Keratinocyte (primary cell): ENCODE data around the gene MRTFA.

Experiments used
- EZH2 ChIP-seq: IDR thresholded peaks from one replicate; pipeline ENCODE4 v1.6.1; 2012; ENCODE audit warnings: inconsistent platforms, mild to moderate bottlenecking, low read length, moderate library complexity
- TF ChIP-seq, protein P1 (sequence below), 3 experiments: IDR thresholded peaks in 1 of 3; conservative IDR thresholded peaks in 1 of 3; optimal IDR thresholded peaks in 1 of 3; 2 replicates in 2 of 3; 3 replicates in 1 of 3; pipeline versions ENCODE3 to v1.5.1; 2011; ENCODE audit warnings: low read length in 3 of 3, mild to moderate bottlenecking in 3 of 3, moderate library complexity in 2 of 3, control low read depth in 1 of 3, inconsistent platforms in 1 of 3; ENCODE audit not compliant: insufficient read depth in 2 of 3; ENCODE audit errors: extremely low read depth in 1 of 3

DNA sequence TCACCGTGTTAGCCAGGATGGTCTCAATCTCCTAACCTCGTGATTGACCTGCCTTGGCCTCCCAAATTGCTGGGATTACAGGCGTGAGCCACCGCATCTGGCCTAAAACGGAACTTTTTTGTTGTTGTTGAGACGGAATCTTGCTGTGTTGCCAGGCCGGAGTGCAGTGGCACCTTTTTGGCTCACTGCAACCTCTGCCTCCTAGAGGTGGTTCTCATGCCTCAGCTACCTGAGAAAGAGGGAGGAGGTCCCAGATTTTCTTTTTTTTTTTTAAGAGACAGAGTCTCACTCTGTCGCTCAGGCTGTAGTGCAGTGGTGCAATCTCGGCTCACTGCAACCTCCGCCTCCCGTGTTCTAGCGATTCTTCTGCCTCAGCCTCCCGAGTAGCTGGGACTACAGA lies 34.9 kb upstream of the MRTFA start:
- TF ChIP-seq, protein P1, sequence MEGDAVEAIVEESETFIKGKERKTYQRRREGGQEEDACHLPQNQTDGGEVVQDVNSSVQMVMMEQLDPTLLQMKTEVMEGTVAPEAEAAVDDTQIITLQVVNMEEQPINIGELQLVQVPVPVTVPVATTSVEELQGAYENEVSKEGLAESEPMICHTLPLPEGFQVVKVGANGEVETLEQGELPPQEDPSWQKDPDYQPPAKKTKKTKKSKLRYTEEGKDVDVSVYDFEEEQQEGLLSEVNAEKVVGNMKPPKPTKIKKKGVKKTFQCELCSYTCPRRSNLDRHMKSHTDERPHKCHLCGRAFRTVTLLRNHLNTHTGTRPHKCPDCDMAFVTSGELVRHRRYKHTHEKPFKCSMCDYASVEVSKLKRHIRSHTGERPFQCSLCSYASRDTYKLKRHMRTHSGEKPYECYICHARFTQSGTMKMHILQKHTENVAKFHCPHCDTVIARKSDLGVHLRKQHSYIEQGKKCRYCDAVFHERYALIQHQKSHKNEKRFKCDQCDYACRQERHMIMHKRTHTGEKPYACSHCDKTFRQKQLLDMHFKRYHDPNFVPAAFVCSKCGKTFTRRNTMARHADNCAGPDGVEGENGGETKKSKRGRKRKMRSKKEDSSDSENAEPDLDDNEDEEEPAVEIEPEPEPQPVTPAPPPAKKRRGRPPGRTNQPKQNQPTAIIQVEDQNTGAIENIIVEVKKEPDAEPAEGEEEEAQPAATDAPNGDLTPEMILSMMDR (optimal IDR thresholded peaks at IDR 0.05 in 1 of 3, IDR thresholded peaks at IDR 0.05 in 1 of 3, conservative IDR thresholded peaks at IDR 0.05 in 1 of 3; ENCODE audit: extremely low read depth in 1 of 3, insufficient read depth in 2 of 3, low read length in 3 of 3) = no peak
- TF ChIP-seq EZH2 = no peak
